Posterior vena cava (tissue), 2 donors: ENCODE results near the gene P2RX4. TPM values are rescaled to one million over a fixed set of nuclear protein-coding genes. Genes with fewer than 3 reads are reported as not detected.

Experiments
- DNase-seq: peaks from one replicate; pipeline ENCODE4 v3.0.0-alpha.2; 2020; ENCODE audit warnings: low spot score
- intact Hi-C, 2 donors: fragments of 100-400 bp; cut with DNase I; formaldehyde crosslinking; loops; one replicate each; pipeline versions ENCODE4 v1.14.1 to v1.14.2; 2022 to 2023
- total RNA-seq, 2 donors: library from RNA; stranded (reverse); fragmentation: NEBNext Ultra II Directional; extraction: Animal tissue kit (Norgen Biotek cat#: 25700); gene quantifications; one replicate each; pipeline ENCODE4 v1.2.1, GENCODE V29; 2021
- donor health status: DM: yes; HTN: yes; CAD: no.
- donor health status: DM: yes; HTN: yes; CAD: no.

Gene P2RX4
- total RNA-seq, 2 donors from 2014 or later, result 18.3 to 20.3 TPM

DNA sequence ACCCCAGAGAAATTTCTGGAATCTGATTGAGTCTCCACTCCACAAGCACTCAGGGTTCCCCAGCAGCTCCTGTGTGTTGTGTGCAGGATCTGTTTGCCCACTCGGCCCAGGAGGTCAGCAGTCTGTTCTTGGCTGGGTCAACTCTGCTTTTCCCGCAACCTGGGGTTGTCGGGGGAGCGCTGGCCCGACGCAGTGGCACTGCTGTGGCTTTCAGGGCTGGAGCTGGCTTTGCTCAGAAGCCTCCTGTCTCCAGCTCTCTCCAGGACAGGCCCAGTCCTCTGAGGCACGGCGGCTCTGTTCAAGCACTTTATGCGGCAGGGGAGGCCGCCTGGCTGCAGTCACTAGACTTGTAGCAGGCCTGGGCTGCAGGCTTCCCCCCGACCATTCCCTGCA, 23.7 kb downstream of the P2RX4 start:
- DNase-seq, result no peak
- intact Hi-C loops, result loop anchor here in 1 of 2 donors (10.0 kb wide), 1 partner anchor 119 kb away; no protein-coding TSS in a partner anchor

- intact Hi-C loops, result loop anchor here in 1 of 2 donors (10.0 kb wide), 1 partner anchor 122 kb away; no protein-coding TSS in a partner anchor
- DNase-seq, result no peak
Measured at GRCh38 chr12:121236776-121237175, 26.8 kb downstream of the P2RX4 start.

- intact Hi-C loops, result loop anchor here in 1 of 2 donors (10.0 kb wide), 1 partner anchor 123 kb away; no protein-coding TSS in a partner anchor
- DNase-seq, result no peak
Measured at GRCh38 chr12:121237415-121237814, 27.5 kb downstream of the P2RX4 start.

- intact Hi-C loops, result loop anchor here in 1 of 2 donors (10.0 kb wide), 1 partner anchor 123 kb away; no protein-coding TSS in a partner anchor
- no peak for DNase-seq
Measured at GRCh38 chr12:121238086-121238485, 28.2 kb downstream of the P2RX4 start.

GRCh38 chr12:121238604-121239350, 28.8 kb downstream of the P2RX4 start:
- intact Hi-C loops, result loop anchor here in 1 of 2 donors (10.0 kb wide), 1 partner anchor 124 kb away; no protein-coding TSS in a partner anchor
- no peak for DNase-seq

- intact Hi-C loops, result loop anchor here in 1 of 2 donors (10.0 kb wide), 1 partner anchor 125 kb away; no protein-coding TSS in a partner anchor
- DNase-seq, result no peak
Measured at GRCh38 chr12:121239351-121240061, 29.6 kb downstream of the P2RX4 start.

- intact Hi-C loops, result no loop called here
- DNase-seq, result no peak
Measured at GRCh38 chr12:121240062-121240420, 30.1 kb downstream of the P2RX4 start.

GRCh38 chr12:121240484-121241101, 30.7 kb downstream of the P2RX4 start:
- peak; percentile 94 for DNase-seq

DNA sequence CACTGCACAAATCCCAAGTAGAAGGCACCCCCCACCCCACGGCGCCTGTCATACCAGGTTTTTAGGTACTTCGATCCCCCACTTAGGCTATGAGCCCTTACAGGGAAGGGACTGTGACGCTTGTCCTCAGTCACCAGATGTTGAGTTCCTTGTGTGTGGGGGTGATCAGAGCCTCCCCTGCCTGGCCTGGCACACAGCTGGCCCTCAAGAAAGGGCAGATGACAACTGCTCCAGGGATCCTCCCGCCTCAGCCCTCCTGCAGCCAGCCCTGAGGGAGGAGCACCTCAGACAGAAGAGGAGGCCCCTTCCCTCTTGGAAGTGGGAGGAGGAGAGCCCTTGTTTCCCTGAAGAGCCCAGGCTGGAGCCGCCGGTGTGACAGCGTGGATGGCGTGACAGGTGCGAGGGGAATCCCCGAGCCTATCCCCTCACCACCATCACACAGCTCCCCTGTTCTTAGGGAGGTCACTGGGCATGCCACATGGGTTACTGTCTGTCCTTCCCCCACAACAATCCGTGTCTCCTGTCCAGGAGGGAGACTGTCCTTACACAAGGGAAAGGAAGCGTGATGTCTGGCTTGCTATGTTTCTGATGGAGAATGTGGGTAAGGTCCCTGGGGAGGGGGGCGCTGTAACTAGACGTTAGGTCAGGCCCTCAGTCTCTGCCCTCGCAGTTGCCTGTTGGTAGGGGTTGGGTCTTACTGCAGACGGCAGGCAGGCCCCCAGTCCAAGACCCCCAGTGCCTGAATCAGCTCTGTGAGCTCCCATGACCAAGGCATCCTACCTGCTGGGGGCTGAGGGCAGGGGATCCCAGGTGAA, 31.4 kb downstream of the P2RX4 start:
- intact Hi-C loops, result no loop called here
- DNase-seq, result no peak

More at GRCh38 chr12:121240484-121241101, 30.7 kb downstream of the P2RX4 start:
- intact Hi-C loops, result no loop called here

DNA sequence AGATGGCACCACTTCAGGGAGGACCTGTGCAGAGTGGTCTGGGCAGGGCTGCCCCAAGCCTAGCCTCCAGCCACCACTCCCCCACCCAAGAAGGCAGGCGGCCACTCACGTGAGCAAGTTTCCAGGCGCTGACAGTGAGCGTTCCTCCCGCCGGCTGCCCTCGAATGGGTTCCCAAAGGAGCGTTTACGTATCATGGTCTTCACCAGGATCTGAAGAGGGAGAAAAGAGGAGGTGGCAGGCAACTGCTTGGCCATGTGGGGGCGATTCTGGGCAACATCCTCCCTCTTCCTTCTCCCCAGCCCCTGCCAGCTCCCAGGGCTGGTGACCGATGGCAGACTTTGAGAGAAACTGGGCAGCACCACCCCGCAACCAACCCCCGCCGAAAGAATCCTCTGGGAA, 35.1 kb downstream of the P2RX4 start:
- intact Hi-C loops, result no loop called here
- no peak for DNase-seq

DNA sequence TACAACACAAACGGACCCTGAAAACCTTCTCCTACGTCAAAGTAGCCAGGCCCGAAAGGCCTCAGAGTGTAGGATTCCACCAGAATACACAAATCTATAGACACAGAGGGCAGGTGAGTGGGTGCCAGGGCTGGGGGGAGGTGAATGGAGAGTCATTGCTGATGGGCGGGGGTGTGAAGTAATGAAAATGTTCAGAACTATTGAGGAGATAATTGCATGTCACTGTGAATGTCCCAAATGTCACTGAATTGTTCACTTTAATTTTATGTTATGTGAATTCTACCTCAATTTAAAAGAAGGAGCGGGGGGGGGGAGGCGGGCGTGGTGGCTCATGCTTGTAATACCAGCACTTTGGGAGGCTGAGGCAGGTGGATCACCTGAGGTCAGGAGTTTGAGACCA, 36.0 kb downstream of the P2RX4 start:
- DNase-seq, result no peak
- intact Hi-C loops, result no loop called here

GRCh38 chr12:121246893-121247557, 37.1 kb downstream of the P2RX4 start:
- intact Hi-C loops, result no loop called here
- DNase-seq, result no peak

- DNase-seq, result no peak
- intact Hi-C loops, result no loop called here
Measured at GRCh38 chr12:121248622-121249021, 38.7 kb downstream of the P2RX4 start.

DNA sequence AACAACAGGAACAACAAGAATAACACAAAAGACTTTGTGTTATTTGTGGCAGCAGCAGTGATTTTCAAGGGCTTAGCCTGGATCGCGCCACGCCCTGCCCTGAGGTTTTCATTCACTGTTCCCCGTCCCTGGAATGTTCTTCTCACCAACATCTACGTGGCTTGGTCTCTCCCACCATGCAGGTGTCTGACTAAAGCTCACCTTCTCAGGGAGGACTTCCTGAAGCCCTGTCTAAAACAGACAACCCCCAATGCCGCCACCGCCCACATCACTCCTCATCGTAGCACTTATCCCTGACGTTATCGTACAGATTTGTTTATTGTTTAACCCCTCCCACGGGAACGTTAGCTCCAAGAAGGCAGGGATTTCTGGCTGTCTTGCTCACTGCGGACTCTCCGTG, 40.4 kb downstream of the P2RX4 start:
- no peak for DNase-seq
- intact Hi-C loops, result no loop called here

GRCh38 chr12:121251838-121252237, 41.9 kb downstream of the P2RX4 start:
- no peak for DNase-seq
- intact Hi-C loops, result no loop called here

DNA sequence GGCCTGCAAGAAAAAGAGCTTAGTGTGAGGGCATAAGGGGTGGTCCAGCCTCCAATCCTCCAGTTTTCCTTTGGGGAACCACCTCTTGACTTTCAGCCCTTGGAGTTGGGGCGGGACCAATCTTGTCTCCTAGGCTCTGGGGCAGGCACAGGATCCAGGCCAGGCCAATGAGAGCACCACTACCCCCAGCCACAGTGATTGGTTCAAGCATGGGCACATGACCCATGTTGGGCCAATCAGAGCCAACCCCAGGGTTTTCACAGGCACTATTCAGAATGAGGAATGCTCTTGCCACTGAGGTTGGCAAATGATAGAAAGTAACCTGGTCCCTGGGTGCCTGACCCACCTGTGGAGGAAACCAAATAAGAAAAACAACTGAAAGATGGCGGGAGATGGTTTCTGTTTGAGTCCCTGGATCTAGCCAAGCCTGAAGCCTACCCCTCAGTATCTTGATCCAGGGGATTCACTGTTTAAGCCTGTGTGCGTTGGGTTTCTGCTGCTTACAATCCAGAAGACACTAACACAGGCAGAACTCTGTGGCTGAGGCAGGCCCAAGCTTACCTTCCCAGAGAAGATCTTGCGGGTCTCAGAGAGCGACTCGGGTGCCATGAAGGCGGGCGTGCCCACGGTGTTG, 42.9 kb downstream of the P2RX4 start:
- DNase-seq, result no peak
- intact Hi-C loops, result no loop called here

DNA sequence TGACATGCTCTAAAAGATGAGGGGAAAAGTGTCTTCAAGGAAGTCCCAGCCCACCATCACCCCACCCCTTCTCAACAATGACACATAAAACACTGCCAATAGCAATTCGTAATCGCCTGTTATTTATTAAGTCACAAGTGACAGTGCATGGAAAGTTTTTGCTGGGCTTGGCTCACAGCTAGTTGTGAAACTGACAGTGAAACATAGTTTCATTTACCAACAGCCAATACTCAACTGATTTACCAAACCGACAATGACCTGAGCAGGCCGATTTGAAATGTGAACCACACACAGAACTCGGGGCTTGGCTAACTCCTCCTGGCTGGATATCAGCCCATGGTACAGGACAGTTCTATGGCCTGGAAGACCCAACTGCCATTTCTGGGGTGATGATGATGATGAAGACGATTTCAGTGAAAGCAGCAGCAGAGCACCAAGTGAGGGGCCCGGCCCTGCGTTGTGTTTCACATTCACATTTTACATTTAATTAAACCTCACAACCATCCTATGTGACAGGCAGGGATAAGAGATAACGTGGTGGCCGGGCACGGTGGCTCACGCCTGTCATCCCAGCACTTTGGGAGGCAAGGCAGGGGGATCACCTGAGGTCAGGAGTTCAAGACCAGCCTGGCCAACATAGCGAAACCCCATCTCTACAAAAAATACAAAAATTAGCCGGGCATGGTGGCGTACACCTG, 43.9 kb downstream of the P2RX4 start:
- DNase-seq, result no peak
- intact Hi-C loops, result no loop called here

DNA sequence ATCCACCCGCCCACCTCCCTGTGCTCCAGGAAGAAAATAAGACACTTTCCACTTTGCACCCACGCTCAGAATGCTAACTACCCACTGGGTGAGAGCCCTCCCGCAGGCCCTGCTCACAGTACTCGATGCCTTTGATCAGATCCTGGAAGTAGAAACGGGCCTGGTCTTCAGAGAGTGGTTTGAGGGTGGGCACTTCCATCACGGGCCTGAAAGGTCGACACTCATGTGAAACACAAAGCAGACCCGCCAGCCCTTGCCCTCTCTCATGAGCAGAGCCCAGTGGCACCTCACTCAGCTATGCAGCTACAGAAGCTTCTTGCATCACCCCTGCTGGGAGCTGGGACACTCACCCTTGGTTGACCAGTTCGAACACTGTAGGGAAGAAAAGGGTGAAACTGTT, 45.5 kb downstream of the P2RX4 start:
- intact Hi-C loops, result no loop called here
- DNase-seq, result no peak
